DND-41 (cell line): ENCODE results near the gene OSTF1.

Source experiments
- ATAC-seq: fragments of 200-7000 bp; cut with Tn5 transposase; 3 replicates; pipeline ENCODE4 v1.9.1; 2021; ENCODE audit warnings: low read depth; ENCODE audit not compliant: insufficient read depth
- DNase-seq: peaks from one replicate; pipeline ENCODE4 v3.0.0-alpha.2; 2020
- H2AFZ ChIP-seq: 2 replicates; pipeline ENCODE4 v1.6.0; 2012; ENCODE audit warnings: low read depth, low read length
- H3K27ac ChIP-seq: 2 replicates; pipeline ENCODE4 v1.5.1; 2012; ENCODE audit warnings: low read length, inconsistent platforms
- H3K27me3 ChIP-seq: fragments of 200-600 bp; sonication (generic); 2 replicates; pipeline ENCODE4 v1.6.0; 2012; ENCODE audit warnings: low read length, mild to moderate bottlenecking, inconsistent platforms; ENCODE audit not compliant: insufficient read depth, poor library complexity
- H3K36me3 ChIP-seq: 2 replicates; pipeline ENCODE4 v1.5.1; 2012; ENCODE audit warnings: low read length, inconsistent platforms; ENCODE audit not compliant: insufficient read depth
- H3K4me1 ChIP-seq: 2 replicates; pipeline ENCODE4 v1.5.1; 2012; ENCODE audit warnings: mild to moderate bottlenecking, low read length; ENCODE audit not compliant: insufficient read depth
- H3K4me2 ChIP-seq: 2 replicates; pipeline ENCODE4 v1.6.0; 2012; ENCODE audit warnings: mild to moderate bottlenecking, moderate library complexity, low read length, inconsistent platforms; ENCODE audit not compliant: insufficient read depth
- H3K4me3 ChIP-seq, 2 experiments: fragments of 200-600 bp in 1 of 2; shearing (Covaris generic) in 1 of 2; 2 replicates each; pipeline ENCODE4 v1.5.1; 2012 to 2016; ENCODE audit warnings: inconsistent platforms in 2 of 2, low read length in 2 of 2, mild to moderate bottlenecking in 2 of 2, low read depth in 1 of 2, moderate library complexity in 1 of 2
- H3K79me2 ChIP-seq: 2 replicates; pipeline ENCODE4 v1.6.0; 2012; ENCODE audit warnings: low read length, inconsistent platforms; ENCODE audit not compliant: insufficient read depth
- H3K9ac ChIP-seq: 2 replicates; pipeline ENCODE4 v1.6.0; 2012; ENCODE audit warnings: low read depth, mild to moderate bottlenecking, inconsistent platforms, low read length, moderate library complexity
- H3K9me3 ChIP-seq: 2 replicates; pipeline ENCODE4 v1.5.1; 2012; ENCODE audit warnings: low read length, moderate library complexity, mild to moderate bottlenecking, inconsistent platforms; ENCODE audit not compliant: insufficient read depth, severe bottlenecking
- H4K20me1 ChIP-seq: 2 replicates; pipeline ENCODE4 v1.6.0; 2012; ENCODE audit warnings: low read length; ENCODE audit not compliant: insufficient read depth
- CTCF ChIP-seq: IDR thresholded peaks from 2 replicates; pipeline ENCODE4 v1.5.1; 2012; ENCODE audit warnings: borderline replicate concordance, low read length, moderate library complexity, mild to moderate bottlenecking; ENCODE audit not compliant: poor library complexity, severe bottlenecking; ENCODE audit errors: extremely low read depth
- EZH2 ChIP-seq: IDR thresholded peaks from 3 replicates; pipeline ENCODE4 v1.6.1; 2012; ENCODE audit warnings: borderline replicate concordance, low read depth, mild to moderate bottlenecking, moderate library complexity, low read length, inconsistent platforms; ENCODE audit not compliant: severe bottlenecking

Gene OSTF1

DNA sequence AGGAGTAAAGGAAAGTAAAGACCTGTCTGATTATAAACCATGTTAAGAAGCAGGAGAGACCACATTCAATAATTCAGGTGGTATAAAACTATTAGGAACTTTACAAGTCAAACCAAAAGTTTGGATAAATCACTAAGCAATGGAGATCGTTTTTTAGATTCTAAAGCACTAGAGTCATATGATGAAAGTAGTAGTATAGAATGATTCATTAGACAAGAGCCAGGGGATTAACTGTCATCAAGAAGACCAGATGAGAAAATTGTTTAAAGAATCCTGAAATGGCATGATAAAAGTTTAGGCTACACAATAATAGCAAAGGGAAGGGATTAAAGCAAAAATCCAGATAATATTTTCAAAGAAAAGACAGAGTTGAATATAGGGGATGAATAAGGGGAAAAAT is 47.3 kb upstream of the OSTF1 start:
- ATAC-seq, result no peak
- TF ChIP-seq CTCF (no peak), EZH2 (no peak)
- no peaks in the 10 kb centered on the region for H3K79me2 ChIP-seq
- H3K4me2 ChIP-seq, result no peak overlapping the region
- DNase-seq, result no peak
- H3K9me3 ChIP-seq, result no peaks in the 10 kb centered on the region
- H4K20me1 ChIP-seq, result no peaks in the 10 kb centered on the region
- H3K9ac ChIP-seq, result no peak overlapping the region
- H3K27ac ChIP-seq, result no peak overlapping the region
- H3K4me1 ChIP-seq, result no peaks in the 10 kb centered on the region
- H3K36me3 ChIP-seq, result no peaks in the 10 kb centered on the region
- H2AFZ ChIP-seq, result no peak overlapping the region
- H3K4me3 ChIP-seq, result no peak overlapping the region
- H3K27me3 ChIP-seq, result no peaks in the 10 kb centered on the region

GRCh38 chr9:75046725-75047345 is 41.5 kb upstream of the OSTF1 start:
- TF ChIP-seq CTCF (no peak), EZH2 (no peak)
- no peaks in the 10 kb centered on the region for H3K27me3 ChIP-seq
- no peak overlapping the region for H3K9ac ChIP-seq
- H3K4me2 ChIP-seq, result no peak overlapping the region
- H3K9me3 ChIP-seq, result no peaks in the 10 kb centered on the region
- DNase-seq (no peak), ATAC-seq (no peak)
- no peak overlapping the region for H3K27ac ChIP-seq
- no peaks in the 10 kb centered on the region for H3K79me2 ChIP-seq
- no peaks in the 10 kb centered on the region for H3K4me1 ChIP-seq
- H4K20me1 ChIP-seq, result no peaks in the 10 kb centered on the region
- no peaks in the 10 kb centered on the region for H3K36me3 ChIP-seq
- no peak overlapping the region for H3K4me3 ChIP-seq
- H2AFZ ChIP-seq, result no peak overlapping the region

DNA sequence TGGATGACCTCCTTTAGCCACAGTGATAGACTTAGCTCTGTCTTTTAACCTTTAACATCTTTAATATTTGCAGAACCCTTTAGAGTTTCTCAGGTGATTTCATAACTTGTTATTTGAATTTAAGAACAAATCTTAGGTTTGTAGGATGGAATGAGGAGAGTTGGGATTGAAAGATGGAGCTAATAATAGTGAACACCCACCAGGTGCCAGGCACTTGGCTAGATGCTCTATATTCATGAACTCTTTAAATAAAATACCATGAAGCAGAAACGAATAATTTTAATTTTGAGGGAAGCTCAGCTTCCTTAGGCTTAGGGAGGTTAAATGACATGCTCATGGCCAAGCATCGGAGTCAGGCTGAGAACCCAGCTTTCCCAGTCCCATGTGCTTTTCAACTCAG is 40.8 kb upstream of the OSTF1 start:
- no peaks in the 10 kb centered on the region for H4K20me1 ChIP-seq
- DNase-seq (no peak), ATAC-seq (no peak)
- no peaks in the 10 kb centered on the region for H3K36me3 ChIP-seq
- no peak for TF ChIP-seq EZH2
- no peak for TF ChIP-seq CTCF
- no peak overlapping the region for H3K4me2 ChIP-seq
- H3K9ac ChIP-seq, result no peak overlapping the region
- no peaks in the 10 kb centered on the region for H3K9me3 ChIP-seq
- no peaks in the 10 kb centered on the region for H3K27me3 ChIP-seq
- H3K27ac ChIP-seq, result no peak overlapping the region
- H3K79me2 ChIP-seq, result no peaks in the 10 kb centered on the region
- no peak overlapping the region for H3K4me3 ChIP-seq
- no peaks in the 10 kb centered on the region for H3K4me1 ChIP-seq
- no peak overlapping the region for H2AFZ ChIP-seq
